Suppressor macrophage (primary cell): ENCODE data around the gene ASAP2.

Experiments used
- DNase-seq, 4 experiments: peaks; one replicate each; pipeline ENCODE4 v3.0.0-alpha.2; 2020 to 2022

The ASAP2 gene

DNA sequence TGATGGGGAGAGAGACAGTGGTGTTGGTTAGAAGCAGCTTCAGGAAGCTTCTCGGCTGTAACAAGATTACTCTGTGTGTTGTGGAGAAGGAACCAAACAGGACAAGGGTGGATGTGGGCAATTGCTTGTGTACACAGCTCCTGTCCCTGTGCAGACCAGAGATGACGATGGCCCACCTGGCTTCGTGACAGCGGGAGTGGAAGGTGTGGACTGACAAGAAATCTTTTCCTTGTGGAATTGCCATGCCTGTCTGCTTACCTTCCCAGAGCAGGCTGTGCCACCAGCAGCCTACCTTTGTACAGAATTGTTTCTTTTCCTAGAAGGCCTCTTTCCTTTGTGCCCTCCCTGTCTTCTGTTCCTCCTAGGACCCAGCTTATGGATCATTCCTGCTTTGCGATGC is 122.9 kb downstream of the ASAP2 start:
- DNase-seq, result no peak

DNA sequence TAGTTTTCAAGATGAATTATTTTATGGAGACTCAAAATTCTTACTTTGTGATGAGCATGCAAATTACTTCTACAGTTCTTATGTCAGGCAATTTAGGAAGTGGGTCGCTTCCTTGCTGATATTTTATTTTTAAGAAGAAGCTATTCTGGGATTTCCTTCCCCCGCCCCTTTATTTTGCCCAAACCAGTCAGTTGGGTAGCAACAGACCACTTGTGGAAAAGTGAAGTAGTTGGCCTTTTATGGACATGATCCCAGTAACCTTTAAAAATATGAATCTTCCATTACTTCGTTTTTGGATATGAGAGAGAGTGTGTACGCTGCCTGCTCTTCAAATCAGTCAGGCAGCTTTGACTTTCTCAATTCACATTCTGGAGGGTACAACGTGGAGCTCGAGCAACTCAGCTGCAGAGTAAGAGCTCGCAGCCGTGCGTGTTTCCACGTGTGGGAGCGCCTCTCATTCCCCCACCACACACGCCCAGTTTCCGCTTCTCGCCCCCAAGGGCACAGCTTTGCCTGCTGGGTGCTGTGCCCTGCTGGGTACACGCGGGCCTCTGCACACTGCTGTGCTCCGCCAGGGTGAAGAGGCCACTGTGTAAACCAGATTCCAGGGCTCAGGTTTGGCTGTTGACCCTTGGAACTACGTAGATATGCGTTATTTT is 124.1 kb downstream of the ASAP2 start:
- DNase-seq, result peak; percentile 44 to 70 (median 60)

GRCh38 chr2:9331704-9332103 is 125.1 kb downstream of the ASAP2 start:
- DNase-seq, result no peak

DNA sequence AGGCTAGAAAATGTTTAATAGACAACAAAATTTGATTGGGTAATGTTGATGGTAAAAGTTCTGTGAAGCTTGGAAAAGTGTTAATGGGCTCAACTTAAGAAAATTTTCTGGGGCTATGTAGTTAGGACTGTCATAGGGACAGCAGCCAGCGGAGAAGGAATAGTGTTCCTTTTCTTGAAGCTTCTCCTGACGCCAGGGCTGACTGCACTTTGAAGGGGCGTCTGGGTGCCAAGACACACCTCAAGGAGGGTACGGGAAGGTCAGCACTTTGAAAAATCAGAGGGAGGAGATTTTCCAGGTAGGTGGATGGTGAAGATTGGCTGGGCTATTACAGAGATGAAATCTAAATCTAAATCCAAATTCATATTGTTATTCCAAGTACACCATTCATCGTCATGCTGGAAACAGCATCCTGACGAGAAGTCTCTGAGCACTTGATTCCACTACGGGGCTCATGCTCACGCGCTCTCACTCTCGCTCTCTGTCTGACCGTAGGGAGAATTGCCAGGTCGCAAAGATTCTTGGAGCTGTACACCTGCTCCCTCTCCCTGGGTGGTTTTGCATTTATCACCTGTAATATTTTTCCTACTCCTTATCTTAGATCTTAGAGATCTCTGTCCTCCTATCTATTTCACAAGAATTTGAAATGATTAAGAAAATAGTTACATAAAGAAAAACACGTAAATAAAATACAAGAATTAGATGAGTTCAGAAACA is 125.7 kb downstream of the ASAP2 start:
- no peak for DNase-seq

- peak in 1 of 4 experiments; percentile 21 for DNase-seq
Measured at GRCh38 chr2:9332853-9333245, 126.2 kb downstream of the ASAP2 start.

DNA sequence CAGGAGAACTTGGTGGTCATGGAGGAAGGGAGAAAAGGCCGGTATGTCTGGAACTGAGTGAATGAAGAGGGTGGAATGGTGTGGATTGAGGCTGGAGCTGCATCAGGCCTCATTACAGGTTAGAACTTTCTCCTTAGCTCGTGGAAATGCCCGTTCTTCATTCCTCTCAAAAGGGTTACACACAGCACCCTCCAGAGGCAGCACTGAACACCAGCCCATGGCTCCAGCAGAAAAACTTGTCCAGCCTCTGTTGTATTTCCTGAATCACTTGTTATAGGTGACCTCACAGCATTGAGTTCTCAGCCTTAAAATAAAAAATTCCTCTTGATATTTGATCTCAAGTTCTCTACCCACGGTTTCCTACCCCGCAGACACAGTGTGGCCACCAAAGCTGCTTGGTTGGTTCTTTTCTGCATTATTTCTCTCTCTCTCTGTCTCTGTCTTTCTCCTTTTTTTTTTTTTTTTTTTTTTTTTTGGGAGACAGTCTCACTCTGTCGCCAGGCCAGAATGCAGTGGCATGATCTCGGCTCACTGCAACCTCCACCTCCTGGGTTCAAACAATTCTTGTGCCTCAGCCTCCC is 127.1 kb downstream of the ASAP2 start:
- peak; percentile 73 to 86 (median 81) for DNase-seq

DNA sequence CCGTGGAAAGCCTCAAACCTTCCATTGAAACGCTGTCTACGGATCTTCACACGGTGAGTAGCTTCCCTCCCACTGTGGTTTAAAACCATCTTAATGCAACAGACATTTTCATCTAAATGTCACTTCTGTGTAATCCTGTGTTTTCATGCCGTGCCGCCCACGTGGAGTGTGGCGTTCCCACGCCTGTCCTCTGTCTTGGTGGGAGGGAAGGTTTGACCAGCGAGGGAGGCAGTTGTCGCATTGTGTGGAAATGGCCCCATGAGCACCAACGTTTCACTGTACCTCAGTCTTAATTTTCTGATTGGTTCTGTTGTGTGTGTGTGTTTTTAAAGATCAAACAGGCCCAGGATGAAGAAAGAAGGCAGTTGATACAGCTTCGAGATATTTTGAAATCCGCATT is 128.1 kb downstream of the ASAP2 start:
- peak in 2 of 4 experiments; percentile 27 to 41 for DNase-seq

- DNase-seq, result peak; percentile 60 to 85 (median 69)
Measured at GRCh38 chr2:9335322-9335832, 128.8 kb downstream of the ASAP2 start.

DNA sequence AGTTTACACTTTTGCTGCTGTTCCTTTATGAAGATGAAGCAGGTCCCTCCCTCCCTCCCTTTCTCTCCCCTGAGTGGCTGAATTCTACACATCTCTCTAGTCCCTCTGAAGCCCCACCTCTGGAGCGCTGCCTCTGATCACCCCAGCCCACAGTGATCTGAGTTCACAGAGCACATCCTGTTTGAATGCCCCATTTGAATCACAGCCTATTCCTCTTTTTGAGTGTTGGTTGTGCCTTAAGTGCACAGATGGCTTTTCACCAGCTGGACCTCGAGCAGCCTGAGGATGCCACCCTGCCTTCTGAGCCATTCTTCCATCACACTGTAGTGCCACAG is 129.6 kb downstream of the ASAP2 start:
- peak; percentile 63 to 82 (median 72) for DNase-seq

- peak in 1 of 4 experiments; percentile 26 for DNase-seq
Measured at GRCh38 chr2:9336576-9337314, 130.1 kb downstream of the ASAP2 start.

- DNase-seq, result no peak
Measured at GRCh38 chr2:9337901-9338300, 131.3 kb downstream of the ASAP2 start.

DNA sequence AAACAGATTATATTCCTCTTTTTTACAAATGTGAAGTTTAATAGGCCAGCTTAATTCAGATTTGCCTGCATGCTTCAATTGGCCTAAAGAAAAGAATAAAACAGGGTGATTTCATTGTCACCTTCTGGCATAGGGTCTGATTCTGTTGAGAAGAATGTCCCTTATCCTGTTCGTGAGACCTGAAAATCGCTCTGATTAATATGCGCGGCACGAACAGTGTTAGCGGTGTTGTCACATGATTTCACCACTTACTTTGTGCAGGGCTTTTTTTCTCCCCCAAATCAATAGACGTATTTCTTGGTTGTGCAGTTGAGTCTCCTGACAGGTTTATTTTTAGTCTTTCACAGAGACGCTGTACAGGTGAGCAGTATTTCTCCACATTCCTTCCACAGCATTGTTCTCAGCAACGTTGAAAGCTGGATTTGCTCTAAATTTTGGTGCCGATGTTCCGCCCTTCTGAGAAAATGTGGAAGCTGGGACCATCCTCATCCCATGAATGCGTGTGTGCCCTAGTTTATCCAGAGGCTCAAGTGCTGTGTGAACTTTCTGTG is 134.8 kb downstream of the ASAP2 start:
- DNase-seq, result no peak

DNA sequence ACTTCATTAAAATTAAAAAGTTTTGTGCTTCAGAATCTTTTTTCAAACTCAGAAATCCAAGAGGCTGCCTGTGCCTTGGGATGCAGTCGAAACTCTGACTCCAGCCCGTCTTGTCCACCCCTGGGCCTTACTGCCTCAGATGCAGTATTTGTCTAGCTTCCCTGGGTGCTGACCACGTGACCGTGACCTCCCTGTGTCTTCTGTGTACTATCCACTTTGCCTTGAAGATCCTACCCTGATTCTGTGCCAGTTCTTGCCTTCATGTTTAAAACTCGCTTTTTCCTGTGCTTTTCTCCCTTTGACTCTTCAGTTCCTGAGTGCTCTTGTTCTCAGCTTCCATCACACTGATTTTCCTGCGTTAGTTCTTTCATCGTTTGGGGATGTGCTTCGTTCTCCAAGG is 136.0 kb downstream of the ASAP2 start:
- DNase-seq, result no peak

GRCh38 chr2:9343524-9343923 is 136.9 kb downstream of the ASAP2 start:
- no peak for DNase-seq

GRCh38 chr2:9344434-9344833 is 137.8 kb downstream of the ASAP2 start:
- DNase-seq, result no peak

- DNase-seq, result no peak
Measured at GRCh38 chr2:9345343-9345742, 138.7 kb downstream of the ASAP2 start.

DNA sequence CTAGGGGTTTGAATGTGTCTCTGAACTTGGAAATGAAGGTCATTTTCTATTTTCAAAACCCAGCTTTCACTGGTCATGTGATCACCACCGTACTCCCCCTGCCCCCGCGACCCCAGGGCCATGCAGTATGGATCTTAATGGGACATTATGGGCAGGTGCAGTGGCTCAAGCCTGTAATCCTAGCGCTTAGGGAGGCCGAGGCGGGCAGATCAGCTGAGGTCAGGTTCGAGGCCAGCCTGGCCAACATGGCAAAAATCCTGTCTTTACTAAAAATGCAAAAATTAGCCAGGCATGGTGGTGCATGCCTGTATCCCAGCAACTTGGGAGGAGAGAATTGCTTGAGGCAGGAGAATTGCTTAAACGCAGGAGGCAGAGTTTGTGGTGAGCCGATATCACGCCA is 139.4 kb downstream of the ASAP2 start:
- no peak for DNase-seq

GRCh38 chr2:9346885-9347284 is 140.3 kb downstream of the ASAP2 start:
- DNase-seq, result no peak

- DNase-seq, result peak; percentile 26 to 54 (median 48)
Measured at GRCh38 chr2:9347411-9347881, 140.8 kb downstream of the ASAP2 start.

DNA sequence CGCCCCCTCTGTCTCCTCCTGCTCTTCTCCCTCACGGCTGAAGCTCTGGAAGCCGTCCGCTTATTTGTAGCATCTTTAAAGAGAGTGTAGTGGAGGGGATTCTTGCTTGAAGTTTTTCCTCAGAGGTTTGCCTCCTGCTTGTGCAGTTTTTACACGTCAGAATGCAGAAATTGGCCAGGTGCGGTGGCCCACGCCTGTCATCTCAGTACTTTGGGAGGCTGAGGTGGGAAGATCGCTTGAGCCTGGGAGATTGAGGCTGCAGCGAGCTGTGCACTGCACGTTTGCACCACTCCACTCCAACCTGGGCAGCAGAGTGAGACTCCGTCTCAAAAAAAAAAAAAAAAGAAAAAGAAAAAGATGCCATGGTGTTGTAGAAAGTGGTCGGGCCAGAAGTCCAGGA is 147.7 kb downstream of the ASAP2 start:
- no peak for DNase-seq

GRCh38 chr2:9355270-9355669 is 148.7 kb downstream of the ASAP2 start:
- no peak for DNase-seq

DNA sequence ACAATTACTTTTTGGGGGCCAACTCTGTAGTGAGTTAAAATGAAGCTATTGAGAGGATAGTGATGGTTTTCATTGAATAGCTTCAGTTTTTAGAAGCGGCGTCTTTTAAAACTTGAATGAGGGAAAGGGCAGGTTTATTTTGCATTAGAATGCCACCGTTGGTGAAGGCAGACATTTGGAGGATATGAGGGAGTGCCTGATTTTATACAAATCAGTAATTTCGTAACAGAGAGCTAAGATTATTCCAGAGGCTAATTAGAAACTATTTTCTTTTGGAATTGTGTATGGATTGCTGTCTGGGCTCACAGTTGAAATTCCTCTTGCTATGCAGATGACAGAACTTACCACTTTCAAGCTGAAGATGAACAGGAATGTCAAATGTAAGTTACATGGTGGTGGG is 149.1 kb downstream of the ASAP2 start:
- DNase-seq, result no peak

GRCh38 chr2:9356261-9356660 is 149.6 kb downstream of the ASAP2 start:
- no peak for DNase-seq
